Measurements from ENCODE around the gene PCDHA7. TPM values are rescaled to one million over a fixed set of nuclear protein-coding genes. Genes with fewer than 3 reads are reported as not detected.
"Not testable (repeated sequence)": the region's sequence is repeated elsewhere in the genome, so short reads cannot be mapped to it uniquely, and the experiment has no call there.

PCDHA7 gene
- total RNA-seq, 4 donors from 2014 or later: 0.27 to 0.47 (median 0.35) TPM; not detected in 1

DNA sequence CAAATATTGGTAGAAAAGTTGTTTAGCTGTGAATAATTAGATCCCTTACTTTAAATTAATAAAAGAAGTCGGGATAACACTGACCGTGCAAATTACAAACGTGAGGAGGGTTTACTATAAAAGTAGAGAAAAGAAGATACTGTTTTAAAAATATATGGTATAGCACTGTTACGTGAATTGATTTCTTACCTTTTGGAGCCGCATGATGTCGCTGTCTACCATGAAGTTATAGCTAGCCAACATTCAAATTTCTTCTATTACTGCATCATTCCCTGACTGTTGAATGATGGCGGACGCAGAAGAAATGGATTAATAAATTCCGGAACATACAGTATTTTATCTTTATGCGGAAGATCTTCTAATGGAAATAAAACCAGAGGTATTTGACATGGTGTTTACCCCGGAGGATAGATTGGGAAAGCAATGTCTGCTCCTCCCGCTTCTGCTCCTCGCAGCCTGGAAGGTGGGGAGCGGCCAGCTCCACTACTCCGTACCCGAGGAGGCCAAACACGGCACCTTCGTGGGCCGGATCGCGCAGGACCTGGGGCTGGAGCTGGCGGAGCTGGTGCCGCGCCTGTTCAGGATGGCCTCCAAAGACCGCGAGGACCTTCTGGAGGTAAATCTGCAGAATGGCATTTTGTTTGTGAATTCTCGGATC, 6.2 kb upstream of the PCDHA7 start, which contains the start of gene PCDHA6:
Gene PCDHA6 (plus strand): TSS at position 257 of the 658 bp plus-strand sequence. CDS start 132 bp downstream, at position 389.
- Histone ChIP-seq H3K27ac (no peak within 1 kb of the TSS), H3K4me3 (no peak within 1 kb of the TSS), H3K9me3 (peaks cover 0 to 55% (median 0%) of the 10 kb centered on the region in 3 donors), H3K27me3 (peaks cover 78% of the 10 kb centered on the region), H3K4me1 (no peaks in the 10 kb centered on the region), H3K36me3 (no peaks in the 10 kb centered on the region)
- ATAC-seq: no peak
- TF ChIP-seq EP300 (IDR thresholded peaks at IDR 0.05): no peak
- no peak for TF ChIP-seq POLR2AphosphoS5 (IDR thresholded peaks at IDR 0.05)
- TF ChIP-seq, protein P1, sequence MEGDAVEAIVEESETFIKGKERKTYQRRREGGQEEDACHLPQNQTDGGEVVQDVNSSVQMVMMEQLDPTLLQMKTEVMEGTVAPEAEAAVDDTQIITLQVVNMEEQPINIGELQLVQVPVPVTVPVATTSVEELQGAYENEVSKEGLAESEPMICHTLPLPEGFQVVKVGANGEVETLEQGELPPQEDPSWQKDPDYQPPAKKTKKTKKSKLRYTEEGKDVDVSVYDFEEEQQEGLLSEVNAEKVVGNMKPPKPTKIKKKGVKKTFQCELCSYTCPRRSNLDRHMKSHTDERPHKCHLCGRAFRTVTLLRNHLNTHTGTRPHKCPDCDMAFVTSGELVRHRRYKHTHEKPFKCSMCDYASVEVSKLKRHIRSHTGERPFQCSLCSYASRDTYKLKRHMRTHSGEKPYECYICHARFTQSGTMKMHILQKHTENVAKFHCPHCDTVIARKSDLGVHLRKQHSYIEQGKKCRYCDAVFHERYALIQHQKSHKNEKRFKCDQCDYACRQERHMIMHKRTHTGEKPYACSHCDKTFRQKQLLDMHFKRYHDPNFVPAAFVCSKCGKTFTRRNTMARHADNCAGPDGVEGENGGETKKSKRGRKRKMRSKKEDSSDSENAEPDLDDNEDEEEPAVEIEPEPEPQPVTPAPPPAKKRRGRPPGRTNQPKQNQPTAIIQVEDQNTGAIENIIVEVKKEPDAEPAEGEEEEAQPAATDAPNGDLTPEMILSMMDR (IDR thresholded peaks at IDR 0.05): no peak
- TF ChIP-seq POLR2A (IDR thresholded peaks at IDR 0.05): no peak
- WGBS, 2 donors (ENCODE audit: low coverage in 1 of 2): 10 to 17% methylated on average over 11 to 12 of the region's 27 CpGs

DNA sequence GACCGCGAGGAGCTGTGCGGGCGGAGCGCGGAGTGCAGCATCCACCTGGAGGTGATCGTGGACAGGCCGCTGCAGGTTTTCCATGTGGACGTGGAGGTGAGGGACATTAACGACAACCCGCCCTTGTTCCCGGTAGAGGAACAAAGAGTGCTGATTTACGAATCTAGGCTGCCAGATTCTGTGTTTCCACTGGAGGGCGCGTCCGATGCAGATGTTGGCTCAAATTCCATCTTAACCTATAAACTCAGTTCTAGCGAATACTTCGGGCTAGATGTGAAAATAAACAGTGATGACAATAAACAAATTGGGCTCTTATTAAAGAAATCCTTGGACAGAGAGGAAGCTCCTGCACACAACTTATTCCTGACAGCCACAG, 5.7 kb upstream of the PCDHA7 start:
- WGBS, 2 donors (ENCODE audit: low coverage in 1 of 2): 19 to 27% methylated on average over 9 to 11 of the region's 18 CpGs
- Histone ChIP-seq H3K9me3 (peaks cover 0 to 50% (median 0%) of the 10 kb centered on the region in 3 donors), H3K4me3 (no peak overlapping the region), H3K36me3 (no peaks in the 10 kb centered on the region), H3K4me1 (no peaks in the 10 kb centered on the region), H3K27me3 (peaks cover 78% of the 10 kb centered on the region), H3K27ac (no peak overlapping the region)
- TF ChIP-seq, protein P1 (IDR thresholded peaks at IDR 0.05): no peak
- TF ChIP-seq POLR2AphosphoS5 (IDR thresholded peaks at IDR 0.05) (no peak), POLR2A (IDR thresholded peaks at IDR 0.05) (no peak), EP300 (IDR thresholded peaks at IDR 0.05) (no peak)
- ATAC-seq: no peak

- H3K4me3 ChIP-seq, H3K27ac ChIP-seq, ATAC-seq, H3K4me1 ChIP-seq, H3K36me3 ChIP-seq: not testable (repeated sequence)
- H3K27me3 ChIP-seq: peaks cover 81% of the 10 kb centered on the region
- H3K9me3 ChIP-seq: peaks cover 0 to 55% (median 0%) of the 10 kb centered on the region in 3 donors
- WGBS, 2 donors (ENCODE audit: low coverage in 1 of 2): 15 to 88% methylated on average over 1 to 4 of the region's 106 CpGs
Observed at GRCh38 chr5:140829511-140830501, 4.3 kb upstream of the PCDHA7 start.

DNA sequence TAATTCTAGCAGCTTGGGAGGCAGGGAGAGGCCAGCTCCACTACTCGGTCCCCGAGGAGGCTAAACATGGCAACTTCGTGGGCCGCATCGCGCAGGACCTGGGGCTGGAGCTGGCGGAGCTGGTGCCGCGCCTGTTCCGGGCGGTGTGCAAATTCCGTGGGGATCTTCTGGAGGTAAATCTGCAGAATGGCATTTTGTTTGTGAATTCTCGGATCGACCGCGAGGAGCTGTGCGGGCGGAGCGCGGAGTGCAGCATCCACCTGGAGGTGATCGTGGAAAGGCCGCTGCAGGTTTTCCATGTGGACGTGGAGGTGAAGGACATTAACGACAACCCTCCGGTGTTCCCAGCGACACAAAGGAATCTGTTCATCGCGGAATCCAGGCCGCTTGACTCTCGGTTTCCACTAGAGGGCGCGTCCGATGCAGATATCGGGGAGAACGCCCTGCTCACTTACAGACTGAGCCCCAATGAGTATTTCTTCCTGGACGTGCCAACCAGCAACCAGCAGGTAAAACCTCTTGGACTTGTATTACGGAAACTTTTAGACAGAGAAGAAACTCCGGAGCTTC, 455 bp downstream of the PCDHA7 start:
- not testable (repeated sequence) for H3K36me3 ChIP-seq, ATAC-seq, H3K4me1 ChIP-seq, H3K27ac ChIP-seq
- 7% methylated on average over 7 of the region's 38 CpGs; no CpG with 5 or more reads in 1 of the 2 donors for WGBS, 2 donors (ENCODE audit: low coverage in 1 of 2)
- peak overlapping the region in 1 of 2 donors; percentile 19 for H3K4me3 ChIP-seq
- H3K9me3 ChIP-seq: peaks cover 0 to 51% (median 0%) of the 10 kb centered on the region in 3 donors
- peaks cover 80% of the 10 kb centered on the region for H3K27me3 ChIP-seq

DNA sequence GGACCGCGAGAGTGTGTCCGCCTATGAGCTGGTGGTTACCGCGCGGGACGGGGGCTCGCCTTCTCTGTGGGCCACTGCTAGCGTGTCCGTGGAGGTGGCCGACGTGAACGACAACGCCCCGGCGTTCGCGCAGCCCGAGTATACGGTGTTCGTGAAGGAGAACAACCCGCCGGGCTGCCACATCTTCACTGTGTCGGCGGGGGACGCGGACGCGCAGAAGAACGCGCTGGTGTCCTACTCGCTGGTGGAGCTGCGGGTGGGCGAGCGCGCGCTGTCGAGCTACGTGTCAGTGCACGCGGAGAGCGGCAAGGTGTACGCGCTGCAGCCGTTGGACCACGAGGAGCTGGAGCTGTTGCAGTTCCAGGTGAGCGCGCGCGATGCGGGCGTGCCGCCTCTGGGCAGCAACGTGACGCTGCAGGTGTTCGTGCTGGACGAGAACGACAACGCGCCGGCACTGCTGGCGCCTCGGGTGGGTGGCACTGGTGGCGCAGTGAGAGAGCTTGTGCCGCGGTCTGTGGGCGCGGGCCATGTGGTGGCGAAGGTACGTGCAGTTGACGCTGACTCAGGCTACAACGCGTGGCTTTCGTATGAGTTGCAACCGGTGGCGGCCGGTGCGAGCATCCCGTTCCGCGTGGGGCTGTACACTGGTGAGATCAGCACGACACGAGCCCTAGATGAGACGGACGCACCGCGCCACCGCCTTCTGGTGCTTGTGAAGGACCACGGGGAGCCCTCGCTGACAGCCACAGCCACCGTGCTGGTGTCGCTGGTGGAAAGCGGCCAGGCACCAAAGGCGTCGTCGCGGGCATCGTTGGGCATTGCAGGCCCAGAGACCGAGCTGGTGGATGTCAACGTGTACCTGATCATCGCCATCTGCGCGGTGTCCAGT, 1.8 kb downstream of the PCDHA7 start:
- Histone ChIP-seq H3K27ac (no peak overlapping the region), H3K36me3 (no peaks in the 10 kb centered on the region), H3K9me3 (peaks cover 0 to 50% (median 0%) of the 10 kb centered on the region in 3 donors), H3K27me3 (peaks cover 81% of the 10 kb centered on the region), H3K4me3 (no peak overlapping the region), H3K4me1 (no peaks in the 10 kb centered on the region)
- WGBS, 2 donors (ENCODE audit: low coverage in 1 of 2): 62% methylated on average over 10 of the region's 103 CpGs; no CpG with 5 or more reads in 1 of the 2 donors
- ATAC-seq: no peak
- TF ChIP-seq EP300 (IDR thresholded peaks at IDR 0.05) (no peak), POLR2AphosphoS5 (IDR thresholded peaks at IDR 0.05) (no peak), POLR2A (IDR thresholded peaks at IDR 0.05) (no peak)
- TF ChIP-seq, protein P1 (IDR thresholded peaks at IDR 0.05): no peak
